SK-N-MC (cell line): ENCODE measurements around the gene MCOLN3.

Experiments
- EZH2 ChIP-seq: fragments of 200-600 bp; sonication (generic); IDR thresholded peaks from one replicate; pipeline ENCODE4 v1.6.1; 2017; ENCODE audit warnings: antibody characterized with exemption
- POLR2AphosphoS5 ChIP-seq: IDR thresholded peaks from 2 replicates; pipeline ENCODE4 v1.6.1; 2012; ENCODE audit warnings: mild to moderate bottlenecking, low read depth, low read length, borderline replicate concordance

DNA sequence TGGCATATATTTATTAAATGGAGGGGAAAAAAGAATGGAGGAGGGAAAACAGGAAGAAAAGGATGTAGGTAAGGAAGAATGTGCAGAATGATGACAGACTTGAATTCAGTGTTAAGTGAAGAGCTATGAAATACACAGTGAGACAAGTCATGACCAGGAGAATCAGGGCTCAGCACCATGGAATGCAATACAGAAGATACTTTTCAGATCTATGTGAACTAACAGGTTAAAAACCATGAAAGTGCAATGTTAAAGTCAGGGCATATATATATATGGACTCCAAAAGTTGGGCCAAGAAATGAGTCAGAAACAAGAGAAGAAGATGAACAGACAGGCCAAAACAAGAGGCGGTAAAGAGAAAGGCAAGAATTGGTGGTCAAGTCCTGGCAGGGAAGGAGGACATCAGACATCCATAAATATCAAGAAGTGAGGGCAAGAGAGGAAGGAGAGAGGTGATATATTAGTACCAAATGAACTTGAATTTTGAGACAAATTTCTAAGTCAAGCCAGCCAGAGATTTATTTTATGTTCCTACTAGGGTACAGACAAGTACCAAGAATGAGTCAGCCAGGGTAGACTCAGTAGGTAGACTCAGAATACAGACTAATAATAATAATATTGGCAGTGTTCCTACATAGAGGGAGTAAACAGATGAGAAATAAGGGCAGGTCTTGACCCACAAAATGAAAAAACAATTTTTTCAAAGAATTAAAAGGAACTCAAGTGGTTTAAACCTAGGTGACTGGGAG, 39.5 kb upstream of the MCOLN3 start:
- no peak for TF ChIP-seq POLR2AphosphoS5
- no peak for TF ChIP-seq EZH2
